GM19238 (cell line): ENCODE data around the gene ABL2.
"Not testable (repeated sequence)": the region's sequence is repeated elsewhere in the genome, so short reads cannot be mapped to it uniquely, and the experiment has no call there.

Source experiments
- DNase-seq: peaks from one replicate; pipeline ENCODE4 v3.0.0; 2011; ENCODE audit warnings: low spot score; ENCODE audit not compliant: insufficient read length

ABL2 gene

GRCh38 chr1:179169616-179170467 lies 59.6 kb downstream of the ABL2 start:
- DNase-seq, result no peak

GRCh38 chr1:179168536-179168935 lies 60.9 kb downstream of the ABL2 start:
- no peak for DNase-seq

GRCh38 chr1:179167955-179168354 lies 61.5 kb downstream of the ABL2 start:
- DNase-seq, result no peak

GRCh38 chr1:179167418-179167777 lies 62.1 kb downstream of the ABL2 start:
- no peak for DNase-seq

GRCh38 chr1:179166663-179167417 lies 62.6 kb downstream of the ABL2 start:
- no peak for DNase-seq

DNA sequence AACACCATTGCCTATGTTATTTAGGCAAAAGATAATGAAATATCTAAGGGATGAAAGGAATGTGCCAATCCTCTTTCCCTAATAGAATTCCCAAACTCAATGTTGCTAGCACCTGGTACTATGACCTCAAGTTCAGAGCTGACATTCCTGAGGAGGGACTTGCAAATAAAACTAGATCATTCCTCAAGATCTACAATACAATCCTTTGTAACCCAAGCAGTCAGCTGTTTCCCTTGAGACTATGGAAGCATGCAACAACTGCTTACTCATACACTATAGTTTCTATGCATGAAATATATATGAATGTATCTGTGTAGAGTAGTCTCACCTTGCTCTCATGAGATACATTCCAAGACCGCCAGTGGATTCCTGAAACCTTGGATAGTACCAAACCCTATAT lies 65.0 kb downstream of the ABL2 start:
- DNase-seq, result no peak

GRCh38 chr1:179156708-179157107 lies 72.8 kb downstream of the ABL2 start:
- DNase-seq, result no peak

DNA sequence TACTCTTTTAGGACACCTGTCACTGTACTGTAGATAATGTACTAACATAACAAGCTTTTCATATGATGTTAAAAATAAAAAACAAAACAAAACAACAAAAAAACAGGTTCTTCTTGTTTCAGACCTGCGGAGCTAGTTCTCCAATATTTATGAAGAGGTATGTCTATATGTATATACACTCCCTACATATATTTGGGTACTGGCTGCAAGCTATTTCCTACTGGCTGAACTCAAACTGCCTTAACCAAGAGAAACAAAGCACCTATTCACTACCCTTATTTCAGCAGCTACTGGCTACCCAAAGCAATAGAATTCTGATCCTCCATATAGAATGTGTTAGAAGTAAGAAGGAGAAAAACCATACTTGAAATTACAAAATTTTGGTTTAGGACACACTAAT lies 73.5 kb downstream of the ABL2 start:
- no peak for DNase-seq

DNA sequence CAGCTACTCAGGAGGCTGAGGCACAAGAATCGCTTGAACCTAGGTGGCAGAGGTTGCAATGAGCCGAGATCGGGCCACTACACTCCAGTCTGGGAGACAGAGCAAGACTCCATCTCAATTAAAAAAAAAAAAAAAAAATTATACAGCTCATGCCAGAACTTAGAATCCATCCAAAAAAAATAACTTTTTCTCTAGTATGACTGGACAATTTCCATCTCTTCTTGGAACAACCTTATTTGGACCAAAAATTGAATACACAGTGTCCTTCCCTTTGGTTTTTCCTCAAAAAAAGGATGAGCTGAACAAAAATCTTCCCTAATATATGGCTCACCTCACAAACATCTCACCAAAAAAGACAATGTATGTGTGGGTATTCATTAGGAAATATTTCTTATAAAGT lies 73.9 kb downstream of the ABL2 start:
- no peak for DNase-seq

DNA sequence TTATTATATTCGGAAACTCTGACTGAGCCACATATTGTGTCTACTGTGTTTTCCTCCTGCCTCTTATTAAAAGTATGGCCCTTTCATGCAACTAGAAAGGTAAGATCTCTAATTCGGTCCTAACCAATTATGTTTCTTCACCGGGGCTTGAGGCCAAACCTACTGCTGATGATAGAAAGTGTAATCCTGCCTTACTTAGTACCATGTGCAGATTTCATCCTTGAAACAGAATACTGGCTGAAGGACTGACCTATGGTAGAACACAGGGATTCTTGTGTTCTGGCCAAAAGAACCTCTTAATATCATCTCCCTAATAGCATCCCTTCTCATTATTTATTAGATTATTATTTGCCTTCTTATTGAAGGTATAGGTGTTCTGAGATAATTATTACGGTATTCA lies 75.0 kb downstream of the ABL2 start:
- DNase-seq, result no peak

DNA sequence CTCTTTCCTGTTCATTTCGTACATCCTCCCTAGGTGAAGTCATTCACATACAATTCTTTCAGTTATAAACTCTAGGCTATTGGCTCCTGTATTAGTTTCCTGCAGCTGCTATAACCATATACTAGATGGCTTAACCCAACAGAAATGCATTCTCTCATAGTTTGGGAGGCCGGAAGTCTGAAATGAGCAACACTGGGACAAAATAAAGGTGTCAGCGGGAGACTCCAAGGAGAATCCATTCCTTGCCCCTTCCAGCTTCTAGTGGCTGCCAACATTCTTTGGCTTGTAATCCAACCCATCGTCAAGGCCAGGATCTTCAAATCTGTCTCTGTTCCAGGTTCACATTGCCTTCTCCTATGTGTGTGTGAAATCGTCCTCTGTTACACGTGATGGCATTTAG lies 76.3 kb downstream of the ABL2 start:
- DNase-seq, result no peak

DNA sequence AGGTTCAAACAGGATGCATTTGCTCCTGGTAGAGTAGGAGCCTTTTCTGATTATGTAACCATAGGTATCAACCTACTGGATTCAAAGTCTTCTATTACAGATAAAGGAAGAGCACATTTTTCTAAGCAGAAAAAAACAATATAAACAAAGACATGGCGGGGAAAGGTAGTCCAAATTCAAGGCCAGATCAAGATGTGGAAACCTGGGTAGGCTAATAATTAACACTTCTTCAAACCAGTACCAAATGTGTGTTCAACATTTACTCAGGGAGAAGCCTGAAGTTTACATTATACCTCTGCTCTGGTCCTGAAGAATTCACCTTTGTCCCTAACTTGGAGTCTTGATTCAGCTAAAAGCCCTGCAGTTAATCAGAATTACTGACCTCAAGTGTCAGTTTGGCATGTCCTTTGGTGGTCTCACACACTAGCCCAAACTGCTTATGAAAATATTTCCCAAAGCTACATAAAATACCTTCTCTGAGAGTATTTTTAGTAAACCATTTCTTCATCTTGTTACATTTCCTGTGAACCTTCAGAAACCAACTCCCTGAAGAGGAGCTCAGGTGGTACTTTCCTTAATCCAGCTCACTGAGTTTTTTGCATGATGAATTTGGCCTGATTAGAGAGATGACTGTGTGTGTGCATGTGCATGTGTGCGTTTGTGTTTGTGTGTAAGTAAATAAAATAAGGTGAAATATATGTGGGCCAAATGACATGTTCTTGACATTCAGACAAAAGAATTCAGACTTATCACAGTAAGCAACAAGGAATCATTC lies 77.4 kb downstream of the ABL2 start:
- no peak for DNase-seq

DNA sequence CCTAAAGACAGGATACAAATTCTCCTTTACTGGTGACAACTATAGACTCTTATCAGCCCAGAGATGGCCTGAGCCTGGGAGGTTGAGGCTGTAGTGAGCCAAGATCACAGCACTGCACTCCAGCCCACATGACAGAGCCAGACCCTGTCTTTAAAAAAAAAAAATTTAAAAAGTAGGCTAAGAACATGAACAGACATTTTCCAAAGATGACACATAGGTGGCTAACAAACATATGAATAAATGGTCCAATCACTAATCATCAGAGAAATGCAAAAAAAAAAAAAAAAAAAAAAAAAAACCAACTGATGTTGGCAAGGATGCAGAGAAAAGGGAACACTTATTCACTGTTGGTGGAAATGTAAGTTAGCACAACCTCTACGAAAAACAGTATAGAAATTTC lies 82.6 kb downstream of the ABL2 start:
- DNase-seq, result no peak

DNA sequence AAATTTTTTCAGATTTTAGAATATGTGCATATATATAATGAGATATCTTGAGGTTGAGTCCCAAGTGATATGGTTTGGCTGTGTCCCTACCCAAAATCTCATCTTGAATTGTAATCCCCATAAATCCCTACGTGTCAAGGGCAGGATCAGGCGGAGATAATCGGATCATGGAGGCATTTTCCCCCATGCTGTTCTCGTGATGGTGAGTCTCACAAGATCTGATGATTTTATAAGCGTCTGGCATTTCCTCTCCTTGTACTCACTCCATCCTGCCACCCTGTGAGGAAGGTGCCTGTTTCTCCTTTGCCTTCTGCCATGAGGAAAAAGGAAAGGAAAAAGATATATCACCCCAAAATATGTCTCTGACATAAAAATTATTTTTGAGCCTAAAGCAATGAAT lies 83.0 kb downstream of the ABL2 start:
- no peak for DNase-seq

DNA sequence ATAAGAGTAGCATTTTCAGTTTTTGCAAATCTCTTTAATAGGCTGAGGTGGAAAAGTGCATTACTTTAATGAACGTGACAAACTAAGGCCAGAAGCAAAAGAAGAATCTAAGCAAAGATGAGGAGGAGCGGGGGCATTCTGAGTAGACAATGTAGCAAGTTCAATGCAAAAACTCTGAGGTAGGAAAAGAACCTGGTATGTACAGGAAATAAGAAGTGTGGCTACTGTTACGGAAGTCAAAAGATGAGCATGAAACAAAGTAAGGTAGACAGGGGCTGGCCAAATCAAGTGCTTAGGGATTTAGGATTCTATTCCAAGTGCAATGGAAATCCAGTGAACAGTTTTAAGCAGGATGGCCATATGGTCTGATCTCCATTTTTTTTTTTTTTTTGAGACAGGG lies 84.0 kb downstream of the ABL2 start:
- no peak for DNase-seq

GRCh38 chr1:179144626-179145025 lies 84.9 kb downstream of the ABL2 start:
- DNase-seq, result no peak

DNA sequence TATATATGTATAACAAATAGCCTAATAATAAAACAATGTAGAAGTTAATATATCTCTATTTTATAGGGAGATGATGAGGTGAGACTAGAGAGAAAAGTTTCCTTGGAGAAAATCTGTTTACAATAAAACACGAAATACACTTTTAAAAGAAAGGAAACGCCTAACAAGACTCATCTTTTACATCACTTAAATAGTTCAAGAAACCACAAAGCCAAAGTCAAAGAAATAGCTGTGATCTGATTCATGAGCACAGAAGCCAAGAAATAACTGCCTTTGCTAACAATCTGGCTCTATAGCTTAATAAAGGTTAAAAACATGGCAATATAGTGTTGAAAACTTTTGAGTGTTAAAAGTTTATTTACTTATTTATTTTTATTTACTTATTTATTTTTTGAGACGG lies 86.2 kb downstream of the ABL2 start:
- DNase-seq, result no peak

DNA sequence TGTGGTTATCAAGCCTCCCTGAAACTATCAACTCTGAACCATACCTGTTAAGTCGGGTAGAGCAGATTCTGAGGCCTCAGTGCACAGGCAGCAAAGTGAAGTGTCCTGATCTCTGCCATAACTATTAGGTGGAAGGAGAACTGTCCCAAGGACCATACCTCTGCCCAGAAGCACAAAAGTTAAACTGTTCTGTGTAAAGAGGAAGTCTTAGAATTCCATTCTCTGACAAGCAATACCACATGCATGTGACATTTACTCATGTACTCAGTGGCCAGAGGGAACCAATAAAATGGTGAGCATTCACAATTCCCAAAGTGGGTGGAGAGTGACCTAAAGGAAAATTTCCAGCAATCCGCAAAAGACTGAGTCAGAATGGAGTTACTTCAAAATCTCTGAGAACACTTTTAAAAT lies 86.6 kb downstream of the ABL2 start:
- DNase-seq, result no peak

DNA sequence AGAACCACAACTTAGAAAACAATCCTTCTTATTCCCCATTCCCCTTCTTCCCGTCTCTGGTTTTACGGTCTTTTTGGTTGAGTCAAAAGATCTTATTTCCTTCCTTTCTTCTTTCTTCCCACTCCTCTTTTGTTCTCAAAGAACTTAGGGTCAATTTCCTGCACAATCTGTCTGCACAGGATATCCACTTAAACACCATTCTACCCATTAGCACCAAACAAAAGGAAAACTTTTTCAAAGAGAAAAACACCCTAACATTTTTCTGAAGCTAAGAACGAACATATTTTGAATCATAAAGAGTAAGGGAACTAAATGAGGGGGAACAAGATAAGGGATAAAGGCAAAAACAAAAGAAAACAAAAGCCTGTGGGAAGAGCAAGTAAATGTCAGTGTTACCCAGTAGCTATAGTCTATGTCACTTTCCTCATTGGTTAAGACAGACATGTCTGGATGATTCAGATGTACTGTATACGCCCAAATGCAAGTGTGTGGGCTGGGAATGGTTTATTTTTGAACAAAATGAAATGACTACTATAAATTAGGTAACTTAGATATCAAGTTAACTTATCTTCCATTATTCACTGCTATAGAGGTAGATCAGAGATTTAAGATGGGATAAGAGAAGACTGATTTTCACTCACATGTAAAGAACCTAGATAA lies 87.8 kb downstream of the ABL2 start:
- DNase-seq, result no peak

DNA sequence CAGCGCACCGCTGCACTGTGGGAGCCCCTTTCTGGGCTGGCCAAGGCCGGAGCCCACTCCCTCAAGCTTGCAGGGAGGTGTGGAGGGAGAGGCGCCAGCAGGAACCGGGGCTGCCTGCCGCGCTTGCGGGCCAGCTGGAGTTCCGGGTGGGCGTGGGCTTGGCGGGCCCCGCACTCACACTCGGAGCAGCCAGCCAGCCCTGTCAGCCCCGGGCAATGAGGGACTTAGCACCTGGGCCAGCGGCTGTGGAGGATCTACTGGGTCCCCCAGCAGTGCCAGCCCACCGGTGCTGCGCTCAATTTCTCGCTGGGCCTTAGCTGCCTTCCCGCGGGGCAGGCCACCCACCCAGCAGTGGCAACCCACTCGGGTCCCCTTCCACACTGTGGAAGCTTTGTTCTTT lies 90.7 kb downstream of the ABL2 start:
- not testable (repeated sequence) for DNase-seq

DNA sequence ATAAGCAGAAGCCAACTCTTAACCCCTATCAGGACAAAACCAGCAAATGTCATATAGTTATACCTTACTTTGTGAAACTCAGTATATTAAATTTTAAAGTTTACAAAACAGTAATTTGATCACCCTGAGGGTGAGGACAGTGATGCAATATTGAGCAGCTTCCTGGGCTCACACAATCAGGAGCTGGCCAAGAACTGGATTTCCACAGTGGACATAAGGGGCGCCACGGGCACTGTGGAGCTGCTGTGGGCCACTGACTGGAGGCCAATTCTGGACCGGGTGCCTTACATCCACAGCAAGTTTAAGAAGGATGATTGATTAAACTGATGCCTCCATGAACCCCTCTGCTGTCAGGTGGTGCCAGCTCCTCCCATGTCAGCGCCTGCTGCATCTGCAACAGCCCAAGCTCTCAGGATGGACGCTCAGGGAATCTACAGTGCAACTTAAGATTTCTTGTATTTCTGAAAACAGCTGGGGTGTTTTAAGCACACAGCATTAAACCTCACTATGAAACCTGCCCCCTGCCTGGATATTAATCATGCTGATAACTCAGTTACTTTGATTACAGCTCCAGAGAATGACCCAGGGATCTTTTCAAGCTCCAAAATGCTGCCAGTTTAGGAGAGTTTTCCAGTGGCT lies 91.7 kb downstream of the ABL2 start:
- no peak for DNase-seq
